ENCODE data around the gene ZNF614.
"Not testable (repeated sequence)": the region's sequence is repeated elsewhere in the genome, so short reads cannot be mapped to it uniquely, and the experiment has no call there.

The ZNF614 gene

DNA sequence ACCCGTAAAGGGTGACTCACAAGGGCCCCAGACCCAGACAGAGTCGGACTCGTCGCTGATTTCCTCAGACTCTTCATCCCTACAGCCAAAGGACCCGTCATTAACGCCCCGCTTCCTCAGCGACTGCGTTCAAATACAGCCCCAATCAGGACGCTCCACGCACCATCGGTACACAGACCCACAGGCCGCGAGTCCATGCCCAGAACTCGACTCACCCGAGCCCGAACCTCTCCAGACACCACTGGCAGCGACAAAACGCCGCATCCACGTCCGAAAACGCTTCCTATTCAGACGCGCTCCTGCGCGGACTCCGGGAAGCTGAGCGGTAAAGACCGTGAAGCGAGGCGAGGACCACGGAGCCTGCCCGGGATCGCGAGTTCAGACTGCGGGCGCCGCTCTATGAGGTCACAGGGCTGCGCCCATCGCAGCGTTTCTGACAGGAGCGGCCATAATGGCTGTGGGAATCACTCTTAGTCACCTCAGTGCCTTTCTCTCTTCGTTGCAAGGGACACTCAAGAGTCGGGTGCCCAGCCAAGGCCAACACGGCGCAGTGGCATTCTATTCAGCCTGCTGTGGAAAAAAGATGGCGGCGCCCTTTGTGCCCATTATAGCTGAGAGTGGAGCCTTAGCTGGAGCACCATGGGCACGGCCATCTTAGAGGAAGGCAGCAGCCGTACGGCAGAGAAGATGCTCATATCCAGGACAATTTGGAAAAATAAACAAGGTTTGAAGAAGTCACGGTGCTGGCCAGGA is at the start of gene ZNF614:
Gene ZNF614 (minus strand): TSS at position 353 of the 753 bp plus-strand sequence. CDS start 2,634 bp downstream, outside the sequence.
- peak; percentile 90 for DNase-seq (ENCODE audit: low read depth)

DNA sequence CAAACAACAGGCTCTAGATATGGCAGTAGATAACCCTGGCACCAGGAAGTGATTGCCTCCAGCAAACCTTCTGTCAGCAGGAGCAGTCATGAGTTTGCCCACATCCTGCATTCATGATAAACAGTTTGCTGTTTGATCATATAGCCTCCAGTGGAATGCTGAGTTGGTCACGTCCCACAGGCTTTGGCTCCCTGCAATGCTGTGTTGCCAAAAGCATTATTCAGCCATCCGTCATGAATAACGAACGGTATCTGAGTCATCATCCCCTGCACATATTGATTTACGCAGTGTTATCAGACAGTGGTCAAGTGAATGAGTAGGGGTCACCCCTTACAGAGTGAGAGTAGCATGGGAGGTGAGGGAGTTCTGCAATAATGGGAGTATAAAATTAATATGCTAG is 42.3 kb upstream of the ZNF614 start:
- DNase-seq (ENCODE audit: low read depth): peak; percentile 73

DNA sequence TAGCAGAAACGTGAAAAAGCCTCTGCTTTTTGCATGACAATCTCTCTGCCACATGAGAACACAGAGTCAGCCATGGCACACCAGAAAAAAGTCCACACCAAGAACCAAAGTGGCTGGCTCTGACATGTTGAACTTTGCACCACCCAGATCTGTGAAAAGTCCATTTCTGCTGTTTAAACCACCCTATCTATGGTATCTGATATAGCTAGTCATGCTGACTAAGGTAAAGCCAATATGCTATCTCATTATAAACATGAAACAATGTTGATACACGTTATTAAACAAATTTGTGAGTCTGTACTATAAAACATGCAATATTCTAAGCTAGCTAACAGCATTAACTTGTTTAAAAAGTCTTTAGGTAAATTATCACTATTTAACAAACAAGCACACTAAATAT is 41.5 kb upstream of the ZNF614 start:
- DNase-seq (ENCODE audit: low read depth): no peak

DNA sequence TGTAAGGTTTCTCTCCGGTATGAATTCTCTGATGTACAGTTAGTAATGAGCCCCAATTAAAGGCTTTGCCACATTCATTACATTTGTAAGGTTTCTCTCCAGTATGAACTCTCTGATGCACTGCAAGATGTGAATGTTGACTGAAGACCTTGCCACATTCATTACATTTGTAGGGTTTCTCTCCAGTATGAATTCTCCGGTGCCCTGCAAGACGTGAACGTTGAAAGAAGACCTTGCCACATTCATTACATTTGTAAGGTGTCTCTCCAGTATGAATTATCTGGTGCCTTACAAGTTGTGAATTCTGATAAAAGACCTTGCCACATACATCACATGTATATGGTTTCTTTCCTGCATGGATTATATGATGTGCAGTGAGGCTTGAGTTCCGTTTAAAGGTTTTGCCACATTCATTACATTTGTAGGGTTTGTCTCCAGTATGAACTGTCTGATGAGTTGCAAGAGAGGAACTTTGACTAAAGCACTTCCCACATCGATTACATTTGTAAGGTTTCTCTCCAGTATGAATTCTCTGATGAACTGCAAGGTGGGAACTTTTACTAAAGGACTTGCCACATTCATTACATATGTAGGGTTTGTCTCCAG is 38.2 kb upstream of the ZNF614 start:
- no peak for DNase-seq (ENCODE audit: low read depth)

DNA sequence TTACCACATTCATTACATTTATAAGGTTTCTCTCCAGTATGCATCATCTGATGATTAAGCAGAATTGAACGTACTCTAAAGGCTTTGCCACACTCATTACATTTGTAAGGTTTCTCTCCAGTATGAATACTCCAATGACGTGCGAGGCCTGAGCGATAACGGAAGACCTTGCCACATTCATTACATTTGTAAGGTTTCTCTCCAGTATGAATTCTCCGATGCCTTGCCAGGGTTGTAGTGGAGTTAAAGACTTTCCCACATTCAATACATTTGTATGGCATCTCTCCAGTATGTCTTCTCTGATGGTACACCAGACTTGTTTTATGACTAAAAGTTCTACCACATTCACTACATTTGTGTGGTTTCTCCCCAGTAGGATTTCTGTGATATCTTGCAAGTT is 37.2 kb upstream of the ZNF614 start:
- DNase-seq (ENCODE audit: low read depth): no peak

DNA sequence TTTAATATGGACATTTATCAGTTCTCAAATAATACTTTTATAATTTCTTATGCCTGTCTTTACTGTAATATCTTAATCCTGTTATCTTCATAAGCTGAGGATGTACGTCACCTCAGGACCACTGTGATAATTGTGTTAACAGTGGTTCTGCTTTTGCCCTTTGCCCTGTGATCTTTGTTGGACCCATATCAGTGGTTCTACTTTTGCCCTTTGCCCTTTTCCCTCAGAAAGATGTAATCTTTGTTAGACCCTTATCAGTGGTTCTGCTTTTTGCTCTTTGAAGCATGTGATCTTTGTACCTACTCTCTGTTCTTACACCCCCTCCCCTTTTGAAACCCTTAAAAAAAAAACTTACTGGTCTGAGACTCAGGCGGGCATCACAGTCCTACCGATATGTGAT is 28.3 kb upstream of the ZNF614 start:
- not testable (repeated sequence) for DNase-seq (ENCODE audit: low read depth)

DNA sequence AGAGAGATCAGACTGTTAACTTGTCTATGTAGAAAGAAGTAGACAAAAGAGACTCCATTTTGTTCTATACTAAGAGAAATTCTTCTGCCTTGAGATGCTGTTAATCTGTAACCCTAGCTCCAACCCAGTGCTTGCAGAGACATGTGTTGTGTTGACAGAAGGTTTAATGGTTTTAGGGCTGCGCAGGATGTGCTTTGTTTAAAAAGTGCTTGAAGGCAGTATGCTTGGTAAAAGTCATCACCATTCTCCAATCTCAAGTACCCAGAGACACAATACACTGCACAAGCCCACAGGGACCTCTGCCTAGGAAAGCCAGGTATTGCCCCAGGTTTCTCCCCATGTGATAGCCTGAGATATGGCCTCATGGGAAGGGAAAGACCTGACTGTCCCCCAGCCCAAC is 23.6 kb upstream of the ZNF614 start:
- not testable (repeated sequence) for DNase-seq (ENCODE audit: low read depth)

DNA sequence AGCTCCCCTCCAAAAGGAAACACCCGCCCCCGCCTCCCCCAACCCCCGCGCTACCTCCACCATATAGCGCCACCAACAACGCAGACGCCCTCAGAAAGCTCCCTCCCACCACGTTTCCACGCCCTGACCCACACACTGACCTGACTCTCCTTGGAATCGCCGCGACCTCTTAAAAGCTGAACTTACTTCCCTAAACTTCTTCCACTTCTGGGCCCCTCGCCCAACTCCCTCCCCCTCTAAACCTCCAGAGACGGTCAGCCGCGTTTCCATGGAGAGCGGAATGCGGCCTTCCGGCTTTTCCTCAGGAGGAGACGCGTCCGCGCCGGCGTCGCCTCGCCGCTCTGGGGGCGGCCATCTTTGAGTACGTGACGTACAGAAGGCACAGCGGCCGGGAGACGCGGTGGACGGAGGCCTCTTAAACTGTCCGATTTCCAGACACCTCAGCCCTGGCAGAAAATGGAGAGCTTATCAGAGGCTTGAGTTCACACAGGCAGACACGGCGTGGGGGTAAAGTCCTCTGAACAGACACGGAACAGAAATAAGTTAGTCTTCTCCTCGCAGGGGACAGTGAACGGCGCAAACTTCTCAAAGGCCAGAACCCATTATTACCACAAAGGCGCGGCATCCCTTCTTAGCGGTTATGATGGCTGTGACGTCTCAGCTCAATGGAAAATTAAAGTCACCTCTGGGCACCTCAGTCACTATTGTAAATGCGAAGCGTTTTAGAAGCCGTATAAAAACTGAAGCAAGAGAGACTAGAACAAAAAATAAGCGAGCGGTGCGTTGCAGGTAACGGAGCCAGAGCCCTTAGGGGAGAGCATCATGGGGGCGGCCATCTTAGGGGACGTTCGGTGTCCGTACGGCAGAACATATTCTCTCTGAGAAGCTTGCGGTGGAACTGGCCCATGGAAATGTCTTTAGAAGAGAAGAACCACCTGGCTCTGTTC is 20.6 kb upstream of the ZNF614 start, which contains the start of gene ZNF432:
Gene ZNF432 (minus strand): TSS at position 284 of the 947 bp plus-strand sequence. CDS start 1,970 bp downstream, outside the sequence.
- DNase-seq (ENCODE audit: low read depth): peak; percentile 90

DNA sequence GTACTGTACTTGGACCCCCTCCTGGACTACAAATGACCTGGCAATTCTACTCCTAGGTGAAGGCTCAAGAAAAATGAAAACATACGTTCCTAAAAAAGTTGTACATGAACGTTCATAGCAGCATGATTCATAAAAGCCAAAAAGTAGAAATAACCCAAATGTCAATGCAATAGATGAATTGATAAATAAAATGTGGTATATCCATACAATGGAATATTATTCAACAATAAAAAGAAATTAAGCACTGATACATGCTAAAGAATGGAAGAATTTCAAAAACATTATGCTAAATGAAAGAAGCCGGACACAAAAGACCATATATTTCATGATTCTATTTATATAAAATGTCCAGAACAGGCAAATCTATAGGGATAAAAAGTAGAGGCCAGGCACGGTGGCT is 11.0 kb upstream of the ZNF614 start:
- no peak for DNase-seq (ENCODE audit: low read depth)

DNA sequence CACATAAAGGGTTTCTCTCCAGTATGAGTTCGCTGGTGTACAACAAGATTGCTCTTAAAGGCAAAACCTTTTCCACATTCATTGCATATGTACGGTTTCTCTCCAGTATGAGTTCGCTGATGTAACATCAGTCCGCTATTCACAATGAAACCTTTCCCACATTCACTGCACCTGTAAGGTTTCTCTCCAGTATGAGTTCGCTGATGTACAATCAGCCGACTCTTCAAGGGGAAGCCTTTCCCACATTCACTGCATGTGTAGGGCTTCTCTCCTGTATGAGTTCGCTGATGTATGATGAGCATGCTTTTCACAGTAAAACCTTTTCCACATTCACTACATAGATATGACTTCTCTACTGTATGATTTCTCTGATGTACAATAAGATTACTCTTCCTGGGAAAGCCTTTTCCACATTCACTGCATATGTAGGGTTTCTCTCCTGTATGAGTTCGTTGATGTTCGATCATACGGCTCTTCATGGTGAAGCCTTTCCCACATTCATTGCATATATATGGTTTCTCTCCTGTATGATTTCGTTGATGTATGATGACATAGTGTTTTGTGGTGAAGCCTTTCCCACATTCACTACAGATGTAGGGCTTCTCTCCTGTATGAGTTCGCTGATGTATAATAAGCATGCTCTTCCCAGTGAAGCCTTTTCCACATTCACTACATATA is 6.0 kb upstream of the ZNF614 start:
- DNase-seq (ENCODE audit: low read depth): peak; percentile 11

DNA sequence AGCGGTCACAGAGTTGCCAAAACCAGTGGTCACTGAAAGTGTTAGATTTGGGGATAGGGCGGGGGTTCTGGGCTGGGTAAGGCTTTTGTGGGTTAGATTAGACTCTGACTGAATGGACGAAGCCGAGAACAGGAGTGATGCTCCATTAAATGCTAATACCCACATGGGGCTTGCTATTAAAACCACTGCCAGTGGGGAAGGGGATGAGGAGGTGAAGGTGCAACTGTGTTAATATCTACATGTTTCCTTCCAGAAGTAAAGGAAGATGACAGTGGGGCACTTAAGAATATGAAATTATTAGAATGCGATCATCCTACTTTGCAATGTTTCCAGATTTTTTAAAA is 573 bp upstream of the ZNF614 start:
- DNase-seq (ENCODE audit: low read depth): no peak

DNA sequence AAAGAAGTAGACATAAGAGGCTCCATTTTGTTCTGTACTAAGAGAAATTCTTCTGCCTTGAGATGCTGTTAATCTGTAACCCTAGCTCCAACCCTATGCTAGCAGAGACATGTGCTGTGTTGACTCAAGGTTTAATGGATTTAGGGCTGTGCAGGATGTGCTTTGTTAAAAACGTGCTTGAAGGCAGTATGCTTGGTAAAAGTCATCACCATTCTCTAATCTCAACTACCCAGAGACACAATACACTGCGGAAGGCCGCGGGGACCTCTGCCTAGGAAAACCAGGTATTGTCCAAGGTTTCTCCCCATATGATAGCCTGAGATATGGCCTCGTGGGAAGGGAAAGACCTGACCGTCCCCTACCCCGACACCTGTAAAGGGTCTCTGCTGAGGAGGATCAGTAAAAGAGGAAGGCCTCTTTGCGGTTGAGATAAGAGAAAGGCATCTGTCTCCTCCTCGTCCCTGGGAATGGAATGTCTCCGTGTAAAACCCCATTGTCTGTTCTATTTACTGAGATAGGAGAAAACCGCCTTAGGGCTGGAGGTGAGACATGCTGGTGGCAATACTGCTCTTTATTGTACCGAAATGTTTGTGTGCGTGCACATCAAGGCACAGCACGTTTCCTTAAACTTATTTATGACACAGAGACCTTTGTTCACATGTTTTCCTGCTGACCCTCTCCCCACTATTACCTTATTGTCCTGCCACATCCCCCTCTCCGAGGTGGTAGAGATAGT is 1.8 kb downstream of the ZNF614 start:
- not testable (repeated sequence) for DNase-seq (ENCODE audit: low read depth)

DNA sequence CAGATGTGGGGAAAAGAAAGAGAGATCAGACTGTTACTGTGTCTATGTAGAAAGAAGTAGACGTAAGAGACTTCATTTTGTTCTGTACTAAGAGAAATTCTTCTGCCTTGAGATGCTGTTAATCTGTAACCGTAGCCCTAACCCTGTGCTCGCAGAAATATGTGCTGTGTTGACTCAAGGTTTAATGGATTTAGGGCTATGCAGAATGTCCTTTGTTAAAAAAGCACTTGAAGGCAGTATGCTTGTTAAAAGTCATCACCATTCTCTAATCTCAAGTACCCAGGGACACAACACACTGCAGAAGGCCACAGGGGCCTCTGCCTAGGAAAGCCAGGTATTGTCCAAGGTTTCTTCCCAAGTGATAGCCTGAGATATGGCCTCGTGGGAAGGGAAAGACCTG is 3.7 kb downstream of the ZNF614 start:
- DNase-seq (ENCODE audit: low read depth): not testable (repeated sequence)

DNA sequence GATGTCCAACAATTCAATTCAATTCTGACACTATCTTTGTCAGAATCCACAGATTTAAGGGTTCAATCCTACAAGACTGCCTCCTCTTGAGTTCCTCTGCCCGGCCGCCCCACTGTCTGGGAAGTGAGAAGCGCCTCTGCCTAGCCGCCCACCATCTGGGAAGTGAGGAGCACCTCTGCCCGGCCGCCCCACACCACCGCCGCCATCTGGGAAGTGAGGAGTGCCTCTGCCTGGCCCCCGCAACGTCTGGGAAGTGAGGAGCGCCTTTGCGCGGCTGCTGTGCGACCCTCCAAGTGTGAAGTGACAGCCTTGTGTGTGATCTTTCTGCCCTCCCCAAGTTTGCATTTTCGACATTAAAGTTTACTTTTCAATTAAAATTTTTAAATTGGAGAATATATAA is 6.0 kb downstream of the ZNF614 start:
- DNase-seq (ENCODE audit: low read depth): no peak

DNA sequence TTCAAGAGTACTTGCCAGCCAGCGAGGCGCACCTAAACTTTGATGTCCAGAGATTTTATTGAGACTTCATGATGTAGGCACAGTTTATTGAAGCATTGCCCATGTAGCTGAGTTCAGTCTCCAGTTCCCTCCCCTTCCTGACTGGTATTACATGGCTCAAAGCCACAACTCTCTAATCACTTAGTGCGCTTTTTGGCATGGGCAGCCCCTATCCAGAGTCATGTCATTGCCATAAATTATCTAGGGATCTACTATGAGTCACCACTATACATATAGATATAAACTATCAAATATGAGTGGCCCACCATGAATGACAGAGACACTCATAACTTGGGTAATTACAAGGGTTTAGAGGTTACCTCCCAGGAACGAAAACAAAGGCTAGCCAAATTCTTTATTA is 7.7 kb downstream of the ZNF614 start:
- DNase-seq (ENCODE audit: low read depth): no peak

DNA sequence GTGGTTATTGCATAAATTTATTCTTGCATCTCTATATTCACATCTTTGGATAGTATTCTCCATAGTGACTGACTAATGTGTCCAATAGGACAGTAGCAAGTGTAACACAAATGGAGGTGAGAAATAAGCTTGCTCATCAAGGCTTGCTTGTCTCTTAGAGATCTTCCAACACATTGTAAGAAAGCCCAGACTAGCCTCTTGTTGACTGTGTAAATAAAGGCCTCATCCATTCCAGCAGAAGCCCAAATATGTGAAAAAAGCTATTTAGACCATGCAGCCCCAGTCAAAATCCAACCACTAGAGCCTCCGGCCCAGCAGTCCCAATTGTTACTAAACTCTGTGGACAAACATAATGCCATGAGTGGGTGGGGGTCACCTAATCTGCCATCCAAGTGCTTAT is 17.5 kb downstream of the ZNF614 start:
- DNase-seq (ENCODE audit: low read depth): no peak

DNA sequence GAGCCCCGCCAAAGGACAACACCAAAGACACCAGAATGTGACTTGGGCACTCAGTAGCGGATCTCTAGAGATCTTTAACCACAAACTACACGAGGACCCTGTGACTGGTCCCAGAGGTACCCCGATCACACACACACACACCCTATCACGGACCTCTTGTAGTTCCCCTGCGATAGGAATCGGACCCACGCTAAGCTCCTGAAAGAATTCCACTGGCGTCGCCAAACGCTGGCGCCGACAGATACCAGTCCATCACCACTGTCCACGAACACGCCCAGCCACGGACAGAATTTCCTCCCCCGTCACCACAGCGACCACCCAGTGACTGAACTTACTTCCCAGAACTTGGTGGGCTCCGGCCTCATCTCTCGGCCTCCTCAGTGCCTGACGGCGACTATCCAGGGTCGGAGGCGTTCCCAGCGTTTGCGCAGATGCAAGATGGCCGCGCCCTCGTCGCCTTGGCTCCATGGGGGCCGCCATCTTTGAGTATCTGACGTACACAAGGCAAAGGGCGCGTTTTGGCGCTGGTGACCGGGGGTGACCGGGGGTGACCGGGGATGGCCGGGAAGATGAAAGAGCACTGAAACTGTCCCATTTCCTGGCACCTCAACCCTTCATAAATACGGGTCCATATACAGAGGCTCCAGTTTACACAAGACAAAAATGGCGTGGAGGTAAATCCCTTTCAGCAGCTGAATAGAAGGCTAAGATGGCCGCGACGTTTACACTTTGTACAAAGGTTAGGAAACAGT is 20.2 kb downstream of the ZNF614 start, which contains the start of gene ZNF615:
Gene ZNF615 (minus strand): TSS at position 406 of the 752 bp plus-strand sequence. CDS start 4,500 bp downstream, outside the sequence.
- DNase-seq (ENCODE audit: low read depth): peak; percentile 87

DNA sequence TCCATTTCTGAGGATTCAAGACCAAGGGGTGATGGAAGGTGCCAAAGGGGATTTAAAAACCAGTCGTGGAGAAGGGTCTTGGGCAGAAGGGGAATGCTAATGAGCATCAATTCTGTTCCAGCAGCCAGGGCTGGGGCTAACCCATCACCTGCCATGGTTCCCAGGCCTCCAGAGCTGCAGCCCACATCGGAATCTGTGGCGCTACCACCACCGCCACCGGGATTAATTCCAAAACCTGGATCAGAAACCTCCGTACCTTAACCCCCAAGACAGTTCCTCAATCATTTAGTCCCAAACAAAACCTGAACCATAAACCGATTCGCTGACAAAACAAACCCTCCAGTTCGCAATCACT is 20.8 kb downstream of the ZNF614 start:
- DNase-seq (ENCODE audit: low read depth): no peak

DNA sequence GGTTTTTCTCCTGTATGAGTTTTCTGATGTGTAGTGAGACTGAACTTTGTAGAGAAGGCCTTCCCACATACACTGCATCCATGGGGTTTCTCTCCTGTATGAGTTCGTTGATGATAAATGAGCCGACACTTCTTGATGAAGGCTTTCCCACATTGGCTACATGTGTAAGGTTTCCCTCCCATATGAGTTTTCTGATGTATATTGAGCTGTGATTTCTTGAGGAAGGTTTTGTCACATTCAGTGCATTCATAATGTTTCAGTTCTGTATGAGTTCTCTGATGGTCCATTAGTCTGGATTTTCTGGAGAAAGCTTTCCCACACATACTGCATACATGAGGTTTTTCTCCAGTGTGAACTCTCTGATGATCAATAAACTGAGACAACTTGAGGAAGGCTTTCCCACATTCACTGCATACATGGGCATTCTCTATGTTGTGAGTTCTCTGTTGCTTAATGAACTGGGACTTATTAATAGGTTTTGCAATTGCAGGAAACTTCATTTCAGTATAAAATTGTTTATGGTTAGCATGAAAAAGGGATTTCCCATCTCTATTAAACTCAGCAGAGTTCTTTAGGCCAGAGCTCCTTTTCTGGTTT is 34.0 kb downstream of the ZNF614 start:
- no peak for DNase-seq (ENCODE audit: low read depth)

DNA sequence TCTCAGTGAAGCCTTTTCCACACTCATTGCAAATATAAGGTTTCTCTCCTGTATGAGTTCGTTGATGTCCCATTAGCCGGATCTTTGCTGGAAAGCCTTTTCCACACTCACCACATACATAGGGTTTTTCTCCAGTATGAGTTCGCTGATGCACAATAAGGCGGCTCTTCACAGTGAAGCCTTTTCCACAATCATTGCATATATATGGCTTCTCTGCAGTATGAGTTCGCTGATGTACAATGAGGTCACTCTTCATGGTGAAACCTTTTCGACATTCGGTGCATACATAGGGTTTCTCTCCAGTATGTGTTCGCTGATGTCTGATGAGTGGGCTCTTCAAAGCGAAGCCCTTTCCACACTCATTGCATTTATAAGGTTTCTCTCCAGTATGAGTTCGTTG is 34.8 kb downstream of the ZNF614 start:
- no peak for DNase-seq (ENCODE audit: low read depth)
